ENCODE data around the gene XCL2. TPM values are rescaled to one million over a fixed set of nuclear protein-coding genes. Genes with fewer than 3 reads are reported as not detected.

XCL2 gene
- total and polyA plus RNA-seq, 2 experiments from 2014 or later, result 0.35 TPM; not detected in 1

- H3K27ac ChIP-seq, result no peak overlapping the region
- no peaks in the 10 kb centered on the region for H3K9me3 ChIP-seq (ENCODE audit: low read depth)
- TF ChIP-seq, protein P1, sequence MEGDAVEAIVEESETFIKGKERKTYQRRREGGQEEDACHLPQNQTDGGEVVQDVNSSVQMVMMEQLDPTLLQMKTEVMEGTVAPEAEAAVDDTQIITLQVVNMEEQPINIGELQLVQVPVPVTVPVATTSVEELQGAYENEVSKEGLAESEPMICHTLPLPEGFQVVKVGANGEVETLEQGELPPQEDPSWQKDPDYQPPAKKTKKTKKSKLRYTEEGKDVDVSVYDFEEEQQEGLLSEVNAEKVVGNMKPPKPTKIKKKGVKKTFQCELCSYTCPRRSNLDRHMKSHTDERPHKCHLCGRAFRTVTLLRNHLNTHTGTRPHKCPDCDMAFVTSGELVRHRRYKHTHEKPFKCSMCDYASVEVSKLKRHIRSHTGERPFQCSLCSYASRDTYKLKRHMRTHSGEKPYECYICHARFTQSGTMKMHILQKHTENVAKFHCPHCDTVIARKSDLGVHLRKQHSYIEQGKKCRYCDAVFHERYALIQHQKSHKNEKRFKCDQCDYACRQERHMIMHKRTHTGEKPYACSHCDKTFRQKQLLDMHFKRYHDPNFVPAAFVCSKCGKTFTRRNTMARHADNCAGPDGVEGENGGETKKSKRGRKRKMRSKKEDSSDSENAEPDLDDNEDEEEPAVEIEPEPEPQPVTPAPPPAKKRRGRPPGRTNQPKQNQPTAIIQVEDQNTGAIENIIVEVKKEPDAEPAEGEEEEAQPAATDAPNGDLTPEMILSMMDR (IDR thresholded peaks at IDR 0.05; ENCODE audit: low read depth, low read length), result no peak
- no peak for DNase-seq (ENCODE audit: low read depth in 1 of 2, low spot score in 1 of 2)
- H3K4me1 ChIP-seq (ENCODE audit: low read depth), result peaks cover 43% of the 10 kb centered on the region
- H3K4me3 ChIP-seq, result no peak overlapping the region
- H3K36me3 ChIP-seq, result no peaks in the 10 kb centered on the region
- H3K27me3 ChIP-seq, result no peaks in the 10 kb centered on the region
Measured at GRCh38 chr1:168507828-168508227, 36.0 kb downstream of the XCL2 start.

DNA sequence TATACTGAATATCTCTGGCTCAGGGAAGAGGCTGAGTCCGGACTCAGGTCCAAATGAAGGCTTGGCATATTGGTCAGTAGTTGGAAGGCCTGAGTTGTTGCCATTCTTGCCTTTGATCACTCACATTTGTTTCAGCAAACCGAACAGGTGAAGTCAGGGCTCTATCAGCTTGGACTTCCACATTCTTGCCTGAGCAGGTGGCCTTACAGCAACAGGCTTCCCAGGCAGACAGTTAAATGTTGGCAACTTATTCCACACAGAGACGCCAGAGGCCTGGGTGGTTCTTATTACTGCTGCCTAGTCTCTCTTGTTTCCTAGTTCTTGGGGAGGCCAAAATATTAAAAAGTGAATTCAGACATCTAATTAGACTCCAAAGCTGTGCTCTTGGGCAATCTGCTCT, 36.6 kb downstream of the XCL2 start:
- Histone ChIP-seq H3K27ac (no peak overlapping the region), H3K36me3 (no peaks in the 10 kb centered on the region), H3K27me3 (no peaks in the 10 kb centered on the region), H3K4me1 (ENCODE audit: low read depth) (peaks cover 37% of the 10 kb centered on the region), H3K9me3 (ENCODE audit: low read depth) (no peaks in the 10 kb centered on the region), H3K4me3 (no peak overlapping the region)
- DNase-seq (ENCODE audit: low read depth in 1 of 2, low spot score in 1 of 2), result no peak
- TF ChIP-seq, protein P1 (IDR thresholded peaks at IDR 0.05; ENCODE audit: low read depth, low read length), result no peak

DNA sequence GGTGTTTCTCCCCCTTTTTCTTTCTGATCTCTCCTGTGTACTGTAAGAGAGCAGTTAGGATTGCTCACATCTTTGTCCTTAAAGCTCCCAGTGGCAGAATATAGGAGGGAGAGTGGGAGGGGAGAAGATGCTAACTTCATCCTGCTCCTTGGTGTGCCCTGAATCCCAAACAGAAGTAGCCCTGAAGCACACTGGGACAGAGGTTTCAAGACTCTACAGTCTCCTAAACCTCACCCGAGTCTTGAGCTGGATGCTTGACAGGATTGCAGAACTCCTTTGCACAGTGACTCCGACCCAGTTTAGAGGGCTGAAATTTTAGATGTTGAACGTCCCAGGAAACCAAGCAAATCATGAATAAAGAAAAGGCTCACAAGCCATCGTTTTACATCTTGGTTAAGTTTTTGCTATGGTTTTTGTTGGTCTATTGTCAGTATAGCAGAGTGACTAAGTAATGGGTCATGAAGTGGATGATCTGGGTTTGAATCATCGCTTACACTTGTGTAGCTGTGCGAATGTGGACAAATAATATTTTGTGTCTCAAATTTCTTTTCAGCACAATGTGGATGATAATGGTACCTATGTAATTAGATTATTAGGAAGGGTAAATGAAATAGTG, 37.5 kb downstream of the XCL2 start:
- Histone ChIP-seq H3K27me3 (no peaks in the 10 kb centered on the region), H3K4me1 (ENCODE audit: low read depth) (peaks cover 31% of the 10 kb centered on the region), H3K9me3 (ENCODE audit: low read depth) (no peaks in the 10 kb centered on the region), H3K4me3 (no peak overlapping the region), H3K27ac (no peak overlapping the region), H3K36me3 (no peaks in the 10 kb centered on the region)
- TF ChIP-seq, protein P1 (IDR thresholded peaks at IDR 0.05; ENCODE audit: low read depth, low read length), result no peak
- DNase-seq (ENCODE audit: low read depth in 1 of 2, low spot score in 1 of 2), result peak in 1 of 2 donors; percentile 20

DNA sequence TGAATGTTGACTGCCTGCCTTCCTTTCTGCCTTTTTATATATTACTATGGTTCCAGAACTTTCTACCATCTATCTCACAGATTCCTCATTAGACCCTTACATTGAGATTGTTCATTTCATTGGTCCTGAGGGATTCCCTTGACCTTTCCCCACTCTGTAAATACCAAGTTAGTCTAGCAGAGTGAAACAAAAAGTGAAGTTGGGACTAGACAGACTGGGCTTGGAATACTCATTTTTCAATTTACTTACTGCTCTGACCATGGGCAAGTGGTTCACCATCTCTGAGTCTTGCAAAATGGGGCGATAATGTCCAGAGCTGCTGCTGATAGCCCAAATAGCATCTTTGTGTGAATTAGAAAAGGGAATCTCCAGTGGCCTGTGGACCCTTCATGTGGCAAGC, 38.8 kb downstream of the XCL2 start:
- Histone ChIP-seq H3K4me3 (no peak overlapping the region), H3K9me3 (ENCODE audit: low read depth) (no peaks in the 10 kb centered on the region), H3K27ac (peak overlapping the region; percentile 17), H3K27me3 (no peaks in the 10 kb centered on the region), H3K4me1 (ENCODE audit: low read depth) (peaks cover 31% of the 10 kb centered on the region), H3K36me3 (no peaks in the 10 kb centered on the region)
- TF ChIP-seq, protein P1 (IDR thresholded peaks at IDR 0.05; ENCODE audit: low read depth, low read length), result no peak
- DNase-seq (ENCODE audit: low read depth in 1 of 2, low spot score in 1 of 2), result no peak

- no peak overlapping the region for H3K4me3 ChIP-seq
- peak in 1 of 2 donors; percentile 93 for DNase-seq (ENCODE audit: low read depth in 1 of 2, low spot score in 1 of 2)
- TF ChIP-seq, protein P1 (IDR thresholded peaks at IDR 0.05; ENCODE audit: low read depth, low read length), result no peak
Measured at GRCh38 chr1:168504064-168504837, 39.5 kb downstream of the XCL2 start.

More at GRCh38 chr1:168504064-168504837, 39.5 kb downstream of the XCL2 start:
- Histone ChIP-seq H3K27me3 (no peaks in the 10 kb centered on the region), H3K9me3 (ENCODE audit: low read depth) (no peaks in the 10 kb centered on the region), H3K27ac (no peak overlapping the region), H3K4me1 (ENCODE audit: low read depth) (peaks cover 32% of the 10 kb centered on the region), H3K36me3 (no peaks in the 10 kb centered on the region)

Measured in cardiac muscle cell (in vitro differentiated cells and primary cell).